Stimulated activated CD4-positive, alpha-beta T cell treated with anti-CD3 and anti-CD28 coated beads, Interleukin-4, amount 100 ng/mL, for 48 hours (primary cell): ENCODE results near the gene TALDO1.

ENCODE experiments used
- DNase-seq, 2 donors: peaks; one replicate each; pipeline ENCODE4 v3.0.0-alpha.2; 2020; ENCODE audit warnings: low read depth in 2 of 2

The TALDO1 gene

DNA sequence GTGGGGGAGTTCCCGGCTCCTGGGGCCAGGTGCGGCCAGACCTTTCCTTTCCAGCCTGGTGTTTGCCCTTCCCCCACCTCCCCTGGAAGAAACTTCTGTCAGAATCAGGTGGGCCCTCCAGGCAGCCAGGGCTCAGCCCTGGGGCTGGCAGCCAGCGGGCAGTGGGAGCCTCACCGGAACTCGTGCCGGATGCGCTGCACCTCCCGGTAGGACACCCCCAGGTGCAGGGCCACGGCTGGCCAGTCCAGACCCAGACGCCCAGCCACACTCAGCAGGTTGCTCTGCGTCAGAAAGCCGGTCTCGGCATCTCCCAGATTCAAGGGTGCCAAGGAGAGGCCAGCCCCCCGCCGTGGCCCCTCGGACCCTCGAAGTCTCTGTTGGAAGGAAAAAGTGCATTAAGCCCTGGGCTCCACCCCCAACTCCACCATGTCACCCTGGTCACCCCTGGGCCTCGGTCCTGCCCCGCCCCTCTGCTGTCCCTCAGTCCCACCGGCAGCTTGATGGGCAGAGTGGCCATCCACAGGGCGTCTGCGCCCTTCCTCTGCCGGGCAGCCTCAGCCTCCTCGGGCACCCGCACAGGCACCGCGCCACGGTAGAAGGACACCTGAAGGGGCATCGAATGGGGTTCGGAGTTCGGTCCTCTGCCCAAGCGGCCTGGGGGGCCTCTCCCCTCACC, 52.5 kb downstream of the TALDO1 start:
- no peak for DNase-seq

DNA sequence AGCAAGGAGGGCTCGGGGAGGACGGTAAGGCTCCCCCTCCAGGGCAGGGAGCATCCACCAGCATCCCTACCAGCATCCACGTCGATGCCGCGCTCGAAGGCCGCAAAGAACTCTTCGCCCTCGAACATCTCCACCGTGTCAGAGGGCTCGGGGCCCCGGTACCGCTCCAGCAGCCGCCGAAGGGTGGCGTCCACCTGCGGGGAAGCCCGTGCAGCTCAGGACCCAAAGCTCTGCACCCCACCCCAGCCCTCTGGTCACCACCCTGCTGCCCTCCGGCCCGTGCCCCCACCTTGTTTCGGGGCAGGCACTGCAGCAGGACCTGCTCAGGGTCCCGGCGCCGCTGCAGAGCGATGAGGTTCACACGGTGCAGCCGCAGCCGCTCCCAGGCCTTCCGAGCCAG, 53.2 kb downstream of the TALDO1 start:
- DNase-seq, result no peak

DNA sequence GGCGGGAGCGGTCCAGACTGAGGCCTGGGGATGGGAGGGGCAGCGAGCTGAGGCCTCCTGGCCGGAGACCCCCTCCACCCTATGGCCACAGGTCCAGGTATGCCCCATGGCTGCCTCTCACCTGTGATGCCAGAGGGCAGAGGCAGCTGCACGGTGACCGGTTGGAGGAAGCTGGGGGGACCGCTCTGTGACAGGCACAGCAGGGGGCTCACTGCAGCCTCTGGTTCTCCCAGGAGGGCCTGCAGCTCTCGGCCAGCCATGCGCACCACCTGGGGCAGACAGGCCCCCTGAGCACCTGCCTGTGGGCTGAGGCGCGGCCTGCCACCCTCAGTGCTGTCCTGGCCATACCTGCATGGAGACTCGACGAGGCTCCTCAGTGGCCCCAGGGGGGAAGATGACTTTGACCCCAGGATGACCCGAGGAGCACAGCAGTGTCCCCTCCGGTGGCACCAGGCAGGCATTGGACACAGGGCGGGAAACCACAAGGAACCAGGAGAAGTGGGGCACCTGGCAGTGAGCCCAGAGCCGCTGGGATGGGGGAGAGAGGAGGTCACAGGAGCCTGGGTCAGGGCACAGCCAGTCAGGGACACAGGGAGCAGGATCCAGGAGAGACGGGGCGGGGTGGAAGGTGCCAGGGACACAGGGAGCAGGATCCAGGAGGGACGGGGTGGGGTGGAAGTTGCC, 54.0 kb downstream of the TALDO1 start:
- DNase-seq, result no peak

DNA sequence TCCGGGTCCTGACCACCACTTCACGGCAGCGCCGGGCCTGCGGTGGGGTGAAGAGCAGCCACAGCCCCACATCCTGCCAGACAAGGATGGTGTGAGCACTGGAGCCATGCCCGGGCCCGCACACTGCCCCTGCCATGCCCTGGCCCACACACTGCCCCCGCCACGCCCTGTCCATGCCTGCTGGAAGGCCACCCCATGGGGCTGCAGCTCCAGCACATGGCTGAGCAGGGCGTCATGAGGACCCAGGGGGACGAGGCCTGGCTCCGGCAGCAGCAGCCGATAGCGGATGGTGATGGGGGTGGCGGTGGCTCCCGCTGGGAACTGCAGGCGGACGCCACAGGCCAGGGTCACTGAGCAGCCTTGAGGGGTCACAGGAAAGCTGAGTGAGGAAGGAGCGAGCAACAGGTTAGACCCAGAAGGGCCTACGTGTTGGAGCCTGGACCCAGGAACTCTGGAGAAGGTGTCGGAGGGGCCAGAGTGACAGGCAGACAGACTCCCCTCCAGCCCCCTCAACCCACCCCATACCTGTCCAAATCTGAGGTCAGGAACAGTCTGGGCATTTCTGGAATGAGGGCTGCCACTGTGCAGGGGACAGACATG, 54.9 kb downstream of the TALDO1 start:
- DNase-seq, result no peak

DNA sequence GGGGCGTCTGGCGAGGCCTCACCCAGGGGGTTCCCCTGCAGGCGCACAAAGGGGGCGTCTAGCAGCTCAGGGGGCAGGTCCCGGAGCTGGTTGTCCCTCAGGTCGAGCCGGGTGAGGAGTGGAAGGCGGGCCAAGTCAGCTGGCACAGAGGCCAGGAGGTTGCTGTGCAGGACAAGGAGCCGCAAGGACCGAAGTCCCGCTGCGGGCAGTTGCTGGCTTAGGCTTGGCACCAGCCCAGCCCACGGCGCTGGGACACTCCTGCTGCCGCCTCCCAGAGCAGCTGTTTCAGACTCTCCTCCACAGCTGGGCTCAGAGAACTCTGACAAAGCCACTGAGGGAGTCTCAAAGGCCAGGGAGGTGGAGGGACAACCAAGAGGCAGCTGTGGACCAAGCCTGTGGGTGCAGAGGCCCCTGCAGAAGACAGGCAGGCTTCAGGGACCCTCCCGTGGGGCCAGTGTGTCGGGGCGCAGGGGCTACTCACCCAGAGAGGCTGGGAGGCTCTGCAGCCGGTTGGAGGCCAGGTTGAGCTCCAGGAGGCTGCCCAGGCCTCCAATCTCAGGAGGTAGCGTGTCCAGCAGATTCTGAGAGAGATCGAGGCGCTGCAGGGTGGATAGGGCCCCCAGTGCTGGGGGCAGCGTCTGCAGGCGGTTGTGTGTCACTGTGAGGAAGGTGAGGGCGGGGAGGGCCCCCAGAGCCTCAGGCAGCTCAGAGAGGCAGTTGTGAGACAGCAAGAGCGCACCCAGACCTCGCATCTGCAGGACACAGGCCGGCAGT, 55.6 kb downstream of the TALDO1 start:
- DNase-seq, result no peak

DNA sequence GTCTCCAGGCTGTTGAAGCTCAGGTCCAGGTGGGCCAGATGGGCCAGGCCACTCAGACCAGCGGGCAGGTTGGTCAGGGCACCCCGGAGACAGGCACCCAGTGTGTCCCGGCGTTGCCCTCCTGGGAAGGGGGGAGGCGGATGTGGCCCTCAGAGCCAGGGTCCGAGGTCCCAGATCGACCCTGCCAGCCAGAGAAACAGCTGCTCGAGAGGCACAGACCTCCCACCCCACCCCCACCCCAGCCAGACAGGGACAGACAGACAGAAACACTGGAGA, 56.1 kb downstream of the TALDO1 start:
- DNase-seq, result no peak

DNA sequence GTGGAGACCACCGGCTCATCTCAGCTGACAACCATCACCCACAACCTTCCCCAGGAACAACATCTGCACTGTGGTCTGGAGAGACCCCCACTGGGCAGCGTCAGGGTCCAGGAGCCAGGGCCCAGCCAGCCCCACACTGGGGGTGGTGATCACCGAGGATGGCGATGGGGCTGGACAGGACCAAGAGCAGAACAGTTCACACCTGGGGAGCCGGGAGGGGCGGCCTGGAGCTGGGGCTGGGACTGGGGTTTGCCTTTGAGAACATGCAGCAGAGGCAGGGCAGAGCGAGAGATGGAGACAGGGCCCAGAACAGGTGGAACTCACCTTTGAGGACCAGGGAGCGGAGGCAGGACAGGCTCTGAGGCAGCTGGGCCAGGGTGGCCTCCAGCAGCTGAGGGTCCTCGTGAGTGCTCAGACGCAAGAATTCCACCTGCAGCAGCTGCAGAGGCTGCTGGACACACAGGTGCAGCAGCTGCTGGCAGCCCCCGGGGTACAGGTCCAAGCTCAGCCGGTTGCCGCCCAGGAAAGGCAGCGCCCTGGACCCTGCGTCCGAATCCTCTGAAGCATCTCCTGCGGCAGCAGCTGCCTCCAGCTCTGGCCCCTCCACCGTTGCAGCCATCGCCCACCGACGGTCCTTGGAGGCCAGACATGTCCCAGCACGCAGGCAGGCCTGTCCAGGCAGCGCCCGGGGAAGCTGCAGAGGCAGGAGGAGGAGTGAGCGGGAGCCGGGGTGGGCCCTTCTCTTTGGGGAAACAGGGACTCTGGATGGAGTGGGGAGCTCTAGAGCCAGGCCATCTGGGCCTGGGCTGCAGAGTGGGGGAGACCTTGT, 56.7 kb downstream of the TALDO1 start:
- DNase-seq, result no peak

DNA sequence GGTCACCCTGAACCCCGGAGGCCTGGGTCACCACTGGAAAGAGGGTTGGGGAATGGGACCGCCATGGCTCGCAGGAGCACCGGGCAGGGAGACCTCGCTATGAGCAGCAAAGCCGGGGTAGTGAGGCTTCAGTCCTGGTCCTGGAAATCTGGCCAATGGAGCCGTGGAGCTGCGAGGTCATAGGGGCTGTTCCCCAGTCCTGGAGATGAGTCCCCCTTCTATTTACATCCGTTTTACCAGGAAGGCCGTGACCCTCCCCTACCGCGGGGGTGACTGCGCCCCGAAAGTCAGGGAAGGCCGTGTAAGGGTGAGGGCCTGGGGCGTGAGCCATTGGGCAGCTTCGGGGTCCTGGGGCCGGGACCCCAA, 57.3 kb downstream of the TALDO1 start:
- no peak for DNase-seq

DNA sequence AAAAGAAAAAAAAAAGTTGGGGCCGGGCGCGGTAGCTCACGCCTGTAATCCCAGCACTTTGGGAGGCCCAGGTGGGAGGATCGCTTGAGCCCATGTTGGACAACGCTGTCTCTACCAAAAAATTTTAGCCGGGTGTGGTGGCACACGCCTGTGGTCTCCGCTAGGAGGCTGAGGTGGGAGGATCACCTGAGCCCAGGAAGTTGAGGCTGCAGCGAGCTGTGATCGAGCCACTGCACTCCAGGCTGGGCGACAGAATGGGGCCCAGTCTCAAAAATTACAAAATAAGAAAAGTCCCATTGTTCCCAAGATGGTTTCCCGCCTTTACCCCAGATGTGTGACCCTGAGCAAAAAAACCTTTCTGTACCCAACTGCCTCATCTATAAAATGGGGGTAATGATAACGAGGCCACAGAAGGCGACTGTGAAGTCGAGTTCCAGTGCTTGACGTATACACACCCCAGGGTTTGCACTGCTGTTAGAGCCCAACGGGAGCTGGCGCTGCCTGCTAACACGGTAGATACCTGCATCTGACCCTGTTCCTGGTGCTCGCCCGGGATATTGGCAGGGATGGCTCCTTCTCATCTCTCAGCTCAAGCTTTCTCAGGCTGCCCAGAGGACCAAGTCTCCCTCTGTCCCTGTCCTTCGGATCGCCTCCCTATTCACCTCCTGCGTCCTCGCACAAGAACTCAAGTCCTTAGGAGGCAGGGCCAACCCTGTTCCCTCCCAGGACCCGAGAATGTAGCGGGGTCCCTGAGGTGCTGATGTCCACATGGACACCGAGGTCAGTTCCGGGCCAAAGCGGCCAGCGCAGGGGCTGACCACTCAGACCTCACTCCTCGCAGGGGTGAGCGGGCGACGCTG, 61.4 kb downstream of the TALDO1 start:
- DNase-seq, result no peak

DNA sequence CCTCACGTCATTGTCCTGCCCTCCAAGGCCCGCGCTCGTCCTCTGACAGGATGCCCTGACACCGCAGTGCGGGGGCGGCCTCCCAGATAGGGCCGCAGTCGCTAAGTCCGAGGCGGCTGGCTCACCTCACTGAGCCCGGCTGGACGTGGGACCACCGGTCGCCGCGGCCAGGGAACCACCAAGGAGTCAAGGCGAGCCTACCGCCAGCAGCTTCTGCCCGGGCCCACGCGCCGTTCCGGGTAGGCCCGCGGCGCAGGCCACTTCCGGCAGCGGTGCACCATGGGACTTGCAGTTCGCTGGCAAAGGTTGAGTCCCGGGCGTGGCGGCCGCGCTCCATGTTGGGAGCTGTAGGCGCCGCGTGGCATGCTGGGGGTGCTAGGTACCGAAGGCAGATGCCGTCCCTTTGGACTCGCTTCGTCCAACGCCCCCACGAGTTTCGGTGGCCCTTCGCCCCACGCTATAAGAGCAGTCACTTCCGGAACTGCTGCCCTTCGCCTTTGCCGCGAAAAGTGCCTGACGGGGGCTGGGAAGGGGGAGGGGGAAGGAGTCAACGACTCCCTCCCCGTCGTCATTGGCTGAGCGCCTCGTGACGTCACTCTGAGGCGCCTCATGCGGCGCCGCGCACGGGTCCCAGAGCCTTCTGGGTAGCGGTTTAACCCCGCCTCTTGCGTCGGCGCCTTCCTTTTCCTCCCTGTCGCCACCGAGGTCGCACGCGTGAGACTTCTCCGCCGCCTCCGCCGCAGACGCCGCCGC, 62.2 kb downstream of the TALDO1 start, which contains the start of gene RPLP2:
Gene RPLP2, plus strand, starts transcription at position 681 of the 753 bp plus-strand sequence. CDS start 268 bp downstream, outside the sequence.
- peak; percentile 97 to 98 for DNase-seq

DNA sequence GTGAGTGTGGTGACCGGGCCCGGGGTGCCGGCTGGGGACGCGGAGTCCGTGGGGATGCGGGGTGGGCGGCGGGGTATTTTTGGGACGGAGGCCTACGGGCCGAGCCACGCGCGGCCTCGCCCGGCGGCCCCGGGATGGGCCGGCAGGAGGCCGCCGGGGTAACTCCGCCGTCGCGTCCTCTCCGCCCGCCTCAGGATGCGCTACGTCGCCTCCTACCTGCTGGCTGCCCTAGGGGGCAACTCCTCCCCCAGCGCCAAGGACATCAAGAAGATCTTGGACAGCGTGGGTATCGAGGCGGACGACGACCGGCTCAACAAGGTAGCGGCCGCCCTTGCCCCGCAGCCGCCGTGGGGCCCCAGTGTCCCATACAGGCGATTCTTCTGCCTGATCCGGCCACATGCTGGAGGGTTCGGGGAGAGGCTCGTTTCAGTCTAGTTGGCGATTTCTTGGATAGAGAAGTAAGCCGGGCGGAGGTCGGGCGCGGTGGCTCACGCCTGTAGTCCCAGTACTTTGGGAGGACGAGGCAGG, 62.8 kb downstream of the TALDO1 start:
- DNase-seq, result no peak

DNA sequence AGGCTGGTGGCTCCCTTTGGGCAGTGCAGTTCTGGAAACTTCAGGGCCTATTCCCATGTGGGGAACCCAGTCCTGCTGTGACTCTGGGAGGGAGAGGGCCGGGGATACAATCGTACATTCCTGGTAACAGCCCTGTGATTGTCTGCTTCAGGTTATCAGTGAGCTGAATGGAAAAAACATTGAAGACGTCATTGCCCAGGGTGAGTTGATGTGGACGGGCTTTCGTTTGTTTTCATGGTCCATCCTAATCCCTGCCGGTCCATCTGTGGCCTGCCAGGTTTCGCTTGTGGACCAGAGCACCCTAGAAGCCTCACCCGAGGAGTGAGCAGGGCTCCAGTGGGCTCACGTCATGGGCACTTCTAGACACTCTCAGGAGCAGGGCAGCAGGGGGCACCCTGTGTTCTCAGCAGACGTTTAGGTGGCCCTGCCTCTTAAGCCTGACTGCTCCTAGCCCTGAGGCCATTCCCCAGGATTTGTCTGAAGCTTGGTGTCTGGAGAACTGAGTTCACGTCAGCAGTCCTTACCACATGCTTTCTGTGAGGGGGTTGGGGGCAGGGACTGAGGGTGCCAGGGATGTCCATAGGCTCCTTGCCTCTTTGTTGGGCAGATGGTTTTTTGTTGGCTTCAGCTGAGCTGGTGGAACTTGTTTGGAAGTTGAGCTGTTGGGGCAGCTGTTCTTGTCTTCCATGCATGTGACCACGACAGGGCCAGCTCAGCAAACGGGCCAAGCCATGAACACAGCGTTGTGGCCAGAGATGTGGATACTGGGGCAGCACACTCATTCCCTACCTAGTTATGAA, 64.4 kb downstream of the TALDO1 start:
- DNase-seq, result no peak

DNA sequence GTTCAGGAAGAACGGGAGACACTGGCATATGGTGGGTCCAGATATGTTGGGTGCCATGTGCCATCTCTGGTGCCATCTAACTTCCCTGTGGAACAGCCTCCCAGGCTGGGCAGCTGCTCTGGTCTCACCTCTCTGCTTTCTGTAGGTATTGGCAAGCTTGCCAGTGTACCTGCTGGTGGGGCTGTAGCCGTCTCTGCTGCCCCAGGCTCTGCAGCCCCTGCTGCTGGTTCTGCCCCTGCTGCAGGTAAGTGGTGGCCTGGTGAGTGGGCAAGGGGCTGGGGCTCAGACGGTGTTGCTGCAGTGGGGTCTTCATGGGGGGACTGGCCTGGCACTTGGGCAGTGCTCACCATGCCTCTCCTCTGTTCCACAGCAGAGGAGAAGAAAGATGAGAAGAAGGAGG, 65.1 kb downstream of the TALDO1 start:
- no peak for DNase-seq

DNA sequence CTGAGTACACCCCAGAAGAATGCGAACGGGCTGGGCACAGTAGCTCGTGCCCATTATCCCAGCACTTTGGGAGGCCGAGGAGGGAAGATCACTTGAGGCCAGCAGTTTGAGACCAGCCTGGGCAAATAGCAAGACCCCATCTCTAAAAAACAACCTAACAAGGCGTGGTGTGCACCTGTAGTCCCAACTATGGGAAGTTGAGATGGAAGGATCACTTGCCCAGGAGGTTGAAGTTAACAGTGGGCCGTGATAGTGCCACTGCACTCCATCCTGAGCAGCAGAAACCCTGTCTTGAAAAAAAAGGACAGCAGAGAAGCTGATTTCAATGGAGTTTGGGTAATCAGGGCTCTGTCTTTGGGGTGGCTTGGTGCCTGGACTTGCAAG, 65.8 kb downstream of the TALDO1 start:
- no peak for DNase-seq

DNA sequence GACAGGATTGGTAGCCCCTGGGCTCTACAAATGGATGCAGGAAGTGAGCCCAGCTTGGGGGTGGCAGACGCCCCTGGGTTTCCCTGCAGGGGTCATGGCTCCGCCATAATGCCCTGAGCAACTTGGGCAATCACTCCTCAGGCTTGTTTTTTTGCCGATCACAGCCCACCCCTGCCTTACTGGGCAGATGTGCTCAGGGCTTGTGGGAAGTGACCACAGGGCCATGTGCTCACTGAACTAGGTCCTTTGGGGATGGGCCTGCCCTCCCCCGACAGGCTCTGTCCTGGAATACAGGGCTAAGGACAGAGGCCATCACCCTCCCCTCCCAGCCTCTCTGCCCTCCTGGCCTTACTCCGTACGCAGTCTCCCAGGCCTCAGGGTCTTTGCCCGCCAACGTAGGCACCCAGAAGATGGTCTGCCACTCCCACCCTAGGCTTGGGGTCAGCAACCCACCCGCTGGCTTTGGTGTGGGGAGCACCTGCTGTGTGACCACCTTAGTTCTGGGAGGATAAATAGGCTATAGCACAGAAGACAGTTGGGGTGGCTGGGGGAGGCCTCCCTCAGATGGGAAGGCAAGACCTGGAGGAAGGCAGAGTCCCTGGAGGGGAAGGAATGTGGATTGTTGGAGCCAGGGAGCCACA, 66.3 kb downstream of the TALDO1 start:
- DNase-seq, result no peak
